HG02763 (cell line): ENCODE results near the gene UBE2D4.
"Not testable (repeated sequence)": the region's sequence is repeated elsewhere in the genome, so short reads cannot be mapped to it uniquely, and the experiment has no call there.

Source experiments
- ATAC-seq: cut with Tn5 transposase; IDR thresholded peaks from one replicate; pipeline ENCODE4 v1.9.1; 2021; ENCODE audit warnings: mild to moderate bottlenecking, moderate library complexity; ENCODE audit not compliant: unreplicated experiment

The UBE2D4 gene

DNA sequence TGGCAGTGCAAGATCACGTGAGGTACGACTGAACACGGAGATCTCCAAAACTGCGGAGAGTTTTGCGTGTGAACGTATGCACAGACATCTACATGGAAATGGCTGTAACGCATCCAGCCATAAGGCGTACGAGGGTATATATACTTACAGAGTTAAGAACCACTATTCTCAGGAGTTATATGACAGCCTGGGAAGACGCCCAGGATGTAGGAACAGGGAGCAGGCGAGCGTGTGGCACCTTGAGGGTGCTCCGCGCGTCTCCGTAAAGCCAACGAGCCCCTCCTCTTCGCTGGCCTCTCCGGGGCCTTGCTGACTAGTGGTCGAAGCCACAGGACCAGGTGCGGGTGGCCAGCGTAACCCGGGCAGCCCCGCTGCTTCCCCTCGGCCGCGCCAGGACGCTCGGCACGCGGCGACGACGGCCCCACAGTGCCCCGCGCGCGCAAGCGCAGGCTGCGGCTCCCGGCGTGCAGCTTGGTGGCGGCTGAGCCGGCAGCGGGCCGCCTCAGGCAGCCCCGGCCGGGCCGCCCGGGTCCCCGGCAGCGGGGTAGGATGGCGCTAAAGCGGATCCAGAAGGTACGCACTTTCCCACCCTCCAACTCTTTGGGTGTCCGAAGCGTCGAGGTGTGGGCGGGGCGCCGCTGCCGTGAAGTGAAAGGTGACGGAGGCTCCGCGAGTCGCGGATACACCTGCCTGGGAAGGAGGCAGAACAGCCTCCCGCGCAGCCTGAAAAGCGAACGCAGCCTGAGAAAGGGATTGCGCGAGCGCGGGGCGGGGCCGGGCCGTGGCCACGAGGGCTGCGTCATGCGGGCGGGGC, at the start of gene UBE2D4:
UBE2D4 (plus strand) TSS at position 453 of the 814 bp plus-strand sequence; CDS start at position 550, 97 bp downstream.
- peak; percentile 90 for ATAC-seq

DNA sequence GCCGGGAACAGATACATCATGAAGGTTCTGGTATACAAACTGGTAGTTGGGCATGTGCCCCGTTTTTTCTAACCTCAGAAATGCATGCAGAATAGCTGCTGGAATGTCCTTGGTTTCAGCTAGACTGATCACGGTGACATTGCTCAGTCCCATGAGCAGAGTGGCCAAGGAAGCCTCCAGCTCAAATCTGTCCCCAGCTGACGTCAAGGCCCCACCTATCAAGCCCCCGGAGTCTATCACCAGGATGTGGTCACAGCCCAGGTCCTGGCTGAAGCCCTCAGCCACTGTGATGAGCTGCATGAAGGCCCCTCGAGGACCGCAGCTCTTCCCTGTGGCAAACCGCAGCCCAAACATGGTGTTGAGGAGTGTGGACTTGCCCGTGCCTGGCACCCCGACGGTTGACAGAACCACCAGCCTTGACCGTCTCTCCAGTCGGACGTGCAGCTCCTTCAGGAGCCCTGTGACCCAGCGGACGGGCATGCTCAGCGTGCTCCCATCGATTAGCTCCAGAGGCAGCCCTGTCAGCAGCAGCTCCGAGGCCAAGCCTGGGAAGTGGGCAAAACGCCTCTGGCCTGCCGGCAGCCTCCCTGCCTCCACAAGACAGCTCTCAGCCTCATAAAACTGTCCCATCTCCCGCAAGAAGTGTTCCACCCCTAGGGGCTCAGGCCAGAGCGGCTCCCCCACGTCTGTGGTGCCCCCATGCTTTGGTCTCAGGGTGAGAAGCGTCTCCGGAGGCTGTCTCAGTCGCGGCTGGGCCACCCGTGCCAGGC, 49.1 kb upstream of the UBE2D4 start:
- ATAC-seq, result no peak

DNA sequence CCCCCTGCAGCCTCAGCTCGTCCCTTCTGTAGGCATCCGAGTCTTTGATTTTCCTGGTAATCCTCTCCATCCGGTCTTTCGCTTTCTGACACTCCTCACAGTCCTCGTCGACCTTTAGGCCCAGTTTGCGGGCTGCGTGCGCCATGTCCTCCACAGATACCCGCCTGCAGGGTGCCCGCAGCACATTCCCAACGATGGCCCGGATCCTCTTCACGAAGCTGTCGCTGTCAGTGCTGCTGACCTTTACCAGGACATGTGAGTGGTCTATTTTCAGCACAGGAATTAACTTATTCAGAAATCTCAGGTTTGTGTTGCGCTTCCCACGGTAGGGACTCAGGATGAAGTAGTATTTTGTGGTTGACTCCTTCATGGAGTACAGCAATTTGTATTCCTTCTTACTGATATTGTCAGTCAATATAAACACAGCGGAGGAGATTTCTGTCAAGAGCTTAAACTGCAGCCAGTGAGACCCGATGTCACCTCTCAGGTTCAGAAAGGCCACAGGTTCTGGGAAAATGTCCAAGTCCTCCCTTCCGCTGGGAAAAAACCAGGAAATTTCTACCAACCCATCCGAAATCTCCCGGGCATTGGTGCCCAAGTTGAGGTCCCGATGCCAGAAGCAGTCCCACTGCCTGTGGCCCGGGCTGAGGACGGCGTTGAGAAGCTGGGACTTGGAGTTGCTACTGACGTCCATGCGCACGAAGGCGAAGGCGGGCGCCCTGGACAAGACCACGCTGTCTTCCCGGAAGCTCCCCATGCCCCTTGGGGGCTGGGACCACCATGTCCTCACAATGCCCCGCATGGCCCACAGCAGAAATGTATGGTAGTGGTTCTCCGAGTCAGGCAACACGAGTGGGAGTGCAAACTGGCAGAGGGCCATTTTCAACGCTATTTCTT, 48.0 kb upstream of the UBE2D4 start:
- ATAC-seq, result no peak

DNA sequence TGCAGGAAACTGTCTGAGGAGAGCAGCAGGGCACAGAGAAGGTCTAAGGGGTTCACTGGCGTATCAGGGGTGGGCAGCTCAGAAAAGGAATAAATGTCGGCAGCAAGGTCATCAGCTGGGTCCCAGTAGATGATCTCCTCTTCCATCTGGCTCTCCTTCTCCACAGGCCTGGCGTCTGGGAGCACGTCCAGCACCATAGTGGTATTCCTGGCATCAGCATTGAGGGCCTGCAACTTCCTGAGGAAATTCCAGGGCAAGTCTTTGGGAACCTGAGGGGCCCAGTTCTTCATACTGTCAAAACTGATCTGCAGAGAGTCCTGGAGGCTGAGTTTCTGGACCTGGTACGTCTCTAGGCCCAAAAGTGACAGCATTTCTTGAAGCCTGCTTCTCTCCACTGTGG, 47.4 kb upstream of the UBE2D4 start:
- ATAC-seq, result no peak

DNA sequence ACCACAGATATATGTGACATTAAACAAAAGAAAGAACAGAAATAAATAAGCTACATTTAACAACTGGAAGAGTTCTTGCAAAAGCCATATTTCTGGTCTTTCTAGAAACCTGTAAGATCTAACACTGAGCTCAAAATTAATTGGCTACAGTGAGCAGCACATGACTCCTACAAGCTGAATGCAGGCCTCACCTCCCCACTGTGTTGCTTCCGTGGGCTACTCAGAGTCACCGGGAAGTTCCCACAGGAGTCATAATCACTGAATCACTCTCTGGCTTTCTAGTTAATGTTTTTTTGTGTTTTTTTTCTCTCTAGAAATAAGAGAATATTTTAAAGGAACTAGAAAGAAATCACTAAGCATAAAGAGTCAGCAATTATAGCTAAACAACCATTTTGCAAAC, 46.8 kb upstream of the UBE2D4 start:
- ATAC-seq, result no peak

DNA sequence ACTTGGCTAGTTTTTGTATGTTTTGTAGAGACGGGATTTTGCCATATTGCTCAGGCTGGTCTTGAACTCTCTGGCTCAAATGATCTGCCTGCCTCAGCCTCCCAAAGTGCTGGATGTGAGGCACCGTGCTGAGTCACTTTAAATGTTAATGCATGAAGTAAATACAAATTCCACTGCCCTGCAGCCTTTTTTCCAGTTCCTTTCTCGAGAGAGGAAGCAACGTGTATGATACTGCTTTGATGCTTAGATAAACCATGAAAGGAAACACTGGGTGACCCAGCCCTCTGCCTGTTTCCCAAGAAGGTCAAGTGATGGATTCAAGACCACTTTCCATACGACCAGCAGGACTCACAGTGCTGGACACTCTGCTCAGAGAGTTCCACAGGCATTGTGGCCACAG, 45.6 kb upstream of the UBE2D4 start:
- no peak for ATAC-seq

DNA sequence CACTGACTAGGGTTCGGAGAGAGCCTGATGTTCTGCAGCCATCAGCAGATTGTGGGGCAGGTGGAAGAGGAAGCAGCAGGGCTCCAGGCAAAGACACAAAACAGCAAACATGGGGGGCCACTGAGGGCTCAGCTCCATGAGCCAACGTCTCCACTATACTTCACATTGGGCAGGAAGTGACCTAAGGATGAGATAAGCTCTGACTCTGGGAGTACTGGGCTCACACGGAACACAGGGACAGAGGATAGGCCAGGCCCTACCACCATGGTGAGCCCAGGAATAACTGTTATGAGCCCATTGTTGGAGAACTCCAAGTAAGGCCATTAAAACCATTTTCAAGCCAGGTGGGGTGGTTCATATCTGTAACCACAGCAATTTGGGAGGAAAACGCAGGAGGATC, 42.0 kb upstream of the UBE2D4 start:
- no peak for ATAC-seq

DNA sequence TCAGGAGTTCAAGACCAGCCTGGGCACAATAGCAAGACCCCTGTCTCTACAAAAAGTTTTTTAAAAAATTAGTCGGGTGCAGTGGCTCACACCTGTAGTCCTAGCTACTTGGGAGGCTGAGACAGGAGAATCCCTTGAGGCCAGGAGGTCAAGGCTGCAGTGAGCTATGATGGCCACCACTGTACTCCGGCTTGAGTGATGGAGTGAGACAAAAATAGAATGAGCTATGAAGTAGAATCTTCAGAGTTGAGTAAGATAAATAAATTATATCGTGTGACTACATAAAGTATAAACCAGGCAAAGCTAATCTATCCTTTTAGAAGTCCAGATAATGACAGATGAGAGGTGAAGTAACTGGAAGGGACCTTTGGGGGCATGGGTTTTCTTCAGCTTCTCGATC, 41.6 kb upstream of the UBE2D4 start:
- no peak for ATAC-seq

DNA sequence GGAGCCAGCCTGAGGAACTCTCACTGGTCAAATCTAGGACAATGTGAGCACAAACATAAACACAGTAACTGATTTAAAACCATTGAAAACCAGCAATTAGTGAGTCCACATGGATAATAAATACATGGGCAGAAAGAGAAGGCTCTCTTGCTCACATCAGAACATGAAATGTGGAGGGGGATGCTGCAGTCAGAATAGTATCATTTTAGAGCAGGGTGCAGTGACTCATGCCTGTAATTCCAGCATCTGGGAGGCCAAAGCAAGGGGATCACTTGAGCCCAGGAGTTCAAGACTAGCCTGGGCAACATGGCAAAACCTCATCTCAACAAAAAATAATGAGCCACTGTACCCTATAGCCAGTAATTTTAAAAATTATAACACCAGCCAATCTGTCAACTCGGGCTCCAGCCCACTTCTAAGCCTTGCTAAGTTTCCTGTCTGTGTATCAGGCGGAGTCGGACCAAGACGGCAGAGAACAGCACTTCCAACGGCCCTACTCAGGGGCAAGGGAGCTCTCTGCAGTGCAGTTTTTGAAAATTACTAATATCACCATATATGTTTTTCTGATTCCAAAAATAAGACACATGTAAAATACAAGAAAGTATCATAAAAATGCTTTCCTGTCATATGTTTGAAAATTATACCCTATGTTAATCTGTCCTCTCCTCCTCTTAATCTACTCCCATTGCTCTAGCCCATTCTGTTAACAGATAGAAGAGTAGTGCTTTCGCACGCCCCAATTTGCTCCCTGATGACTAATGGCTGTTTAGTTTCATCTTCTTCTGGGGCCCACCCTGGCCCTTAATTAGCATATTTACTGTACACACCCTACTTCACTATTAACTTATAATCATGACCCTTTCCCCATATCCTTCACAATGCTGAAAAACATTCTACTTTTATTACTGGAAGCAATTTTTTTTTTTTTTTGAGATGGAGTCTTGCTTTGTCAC, 37.0 kb upstream of the UBE2D4 start:
- ATAC-seq, result no peak

DNA sequence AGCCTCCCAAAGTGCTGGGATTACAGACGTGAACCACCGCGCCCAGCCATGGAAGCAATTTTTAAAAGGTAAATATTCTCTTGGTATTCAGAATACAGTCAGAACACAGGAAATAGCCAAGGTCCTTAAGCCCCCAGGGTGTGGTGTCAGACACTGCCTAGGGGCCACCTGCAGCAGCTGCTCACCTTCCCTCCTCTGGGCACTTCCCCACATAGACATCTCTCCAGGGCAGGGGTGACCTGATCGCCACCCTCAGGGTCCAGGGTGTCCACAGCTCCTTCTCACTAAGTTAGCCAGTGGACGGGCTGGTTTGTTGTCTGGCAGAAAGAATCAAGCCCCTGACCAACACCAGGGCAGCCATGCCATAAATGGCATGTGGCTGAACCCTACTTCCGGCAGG, 35.8 kb upstream of the UBE2D4 start:
- no peak for ATAC-seq

DNA sequence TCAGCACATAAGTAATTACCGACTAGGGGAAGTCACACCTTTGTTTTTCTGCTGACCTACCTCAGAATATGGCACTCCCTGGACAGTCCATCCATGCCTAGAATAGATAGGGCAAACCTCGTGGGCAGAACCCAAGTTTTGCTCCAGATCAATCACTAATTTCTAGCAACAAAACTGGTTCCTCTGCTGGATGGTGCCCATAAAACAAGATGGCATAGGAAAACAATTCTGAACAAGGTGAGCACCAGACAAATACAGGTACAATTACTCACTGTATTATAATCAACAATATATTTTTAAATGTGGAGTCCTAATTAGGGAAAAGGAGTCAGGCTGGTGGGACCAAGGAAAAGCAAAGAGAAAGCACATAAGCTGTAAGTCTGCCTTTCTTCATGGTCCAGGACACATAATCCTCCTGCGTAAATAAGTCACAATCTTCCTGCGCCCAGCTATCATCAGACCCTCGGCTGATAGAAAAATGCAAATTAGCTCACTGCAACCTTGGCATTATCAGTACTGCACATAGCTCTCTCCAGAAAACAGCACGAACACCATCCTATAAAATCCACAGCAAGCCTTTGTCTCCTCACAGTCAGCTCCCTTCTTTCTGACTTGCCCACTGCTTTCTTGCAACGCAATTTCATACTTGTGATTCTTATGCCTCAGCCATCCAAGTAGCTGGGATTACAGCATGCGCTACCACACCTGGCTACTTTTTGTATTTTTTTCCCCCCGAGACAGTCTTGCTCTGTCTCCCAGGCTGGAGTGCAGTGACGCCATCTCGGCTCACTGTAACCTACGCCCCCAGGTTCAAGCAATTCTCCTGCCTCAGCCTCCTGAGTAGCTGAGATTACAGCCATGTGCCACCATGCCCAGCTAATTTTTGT, 34.9 kb upstream of the UBE2D4 start:
- no peak for ATAC-seq

DNA sequence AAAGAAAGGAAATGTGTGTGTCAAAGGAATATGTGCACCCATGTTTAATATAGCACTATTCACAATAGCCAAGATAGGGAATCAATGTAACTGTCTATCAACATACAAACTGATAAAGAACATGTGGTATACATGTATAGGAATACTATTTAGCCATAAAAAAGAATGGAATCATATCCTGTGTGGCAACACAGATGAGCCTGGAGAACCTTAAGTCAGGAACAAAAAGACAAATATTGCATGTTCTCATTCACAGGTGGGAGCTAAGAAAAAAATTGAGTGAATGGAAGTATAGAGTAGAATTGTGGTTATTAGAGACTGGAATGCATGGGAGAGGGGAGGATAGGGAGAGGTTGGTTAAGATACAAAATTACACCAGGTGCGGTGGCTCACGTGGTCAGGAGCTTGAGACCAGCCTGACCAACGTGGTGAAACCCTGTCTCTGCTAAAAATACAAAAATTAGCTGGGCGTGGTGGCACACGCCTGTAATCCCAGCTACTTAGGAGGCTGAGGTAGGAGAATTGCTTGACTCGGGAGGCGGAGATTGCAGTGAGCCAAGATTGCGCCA, 30.3 kb upstream of the UBE2D4 start:
- ATAC-seq, result no peak

DNA sequence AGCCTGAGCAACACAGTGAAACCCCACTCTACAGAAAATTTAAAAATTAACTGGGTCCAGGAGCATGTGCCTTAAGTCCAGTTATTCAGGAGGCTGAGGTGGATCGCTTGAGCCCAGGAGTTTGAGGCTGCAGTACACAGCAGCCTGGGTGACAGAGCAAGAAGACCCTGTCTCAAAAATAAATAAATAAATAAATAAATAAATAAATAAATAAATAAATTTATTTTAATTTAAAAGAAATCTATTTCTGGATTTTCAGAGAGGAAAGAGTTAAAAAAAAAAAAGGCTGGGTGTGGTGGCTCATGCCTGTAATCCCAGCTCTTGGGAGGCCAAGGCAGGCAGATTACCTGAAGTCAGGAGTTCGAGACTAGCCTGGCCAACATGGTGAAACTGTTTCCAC, 27.7 kb upstream of the UBE2D4 start:
- not testable (repeated sequence) for ATAC-seq

DNA sequence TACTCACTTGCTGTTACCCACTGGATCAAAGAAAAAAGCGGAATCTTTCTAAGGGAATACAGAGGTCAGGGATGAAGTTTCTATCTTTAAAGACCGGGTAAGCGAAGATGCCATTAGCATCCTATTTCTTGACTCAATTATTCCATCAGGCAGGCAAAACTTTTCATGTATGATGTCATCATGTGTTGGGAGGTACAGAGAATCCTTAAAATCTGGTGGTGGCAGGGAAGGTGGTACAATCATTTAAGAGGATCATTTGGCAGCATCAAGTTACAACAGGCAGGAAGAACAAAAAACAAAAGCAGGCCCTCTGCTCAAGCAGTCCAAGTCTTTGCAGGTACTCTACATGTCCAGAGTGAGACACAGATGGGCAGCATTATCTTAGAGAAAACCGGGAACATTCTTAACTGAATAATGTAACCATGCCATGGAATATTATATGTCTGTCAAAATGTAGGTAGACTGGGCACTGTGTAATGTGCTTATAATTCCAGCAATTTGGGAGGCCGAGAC, 23.6 kb upstream of the UBE2D4 start:
- no peak for ATAC-seq

DNA sequence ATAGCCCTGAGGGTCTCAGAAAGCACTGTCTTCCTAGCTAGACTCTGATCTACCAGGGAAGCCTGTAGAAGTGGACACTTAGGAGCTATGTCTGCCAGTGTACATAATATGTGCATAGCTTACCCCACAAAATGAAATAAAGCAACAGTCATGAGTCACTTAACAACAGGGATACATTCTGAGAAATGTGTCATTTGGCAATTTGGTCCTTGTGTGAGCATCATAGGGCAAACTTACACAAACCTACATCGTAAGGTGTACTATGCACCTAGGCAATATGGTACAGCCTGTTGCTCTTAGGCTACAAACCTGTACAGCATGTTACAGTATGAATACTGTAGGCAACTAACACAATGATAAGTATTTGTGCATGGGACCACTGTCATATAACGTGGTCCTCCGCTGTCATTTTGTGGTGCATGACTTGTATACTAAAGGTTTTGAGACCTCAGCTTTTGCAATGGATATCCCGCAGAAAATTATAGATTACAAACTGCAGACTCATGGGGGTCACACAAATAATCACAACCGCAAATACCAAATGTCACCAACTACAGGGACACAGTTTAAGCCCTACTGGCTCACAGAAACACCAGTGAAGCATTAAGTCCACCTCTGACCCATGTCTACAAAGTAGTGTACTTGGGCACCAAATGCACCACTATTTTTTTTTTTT, 21.6 kb upstream of the UBE2D4 start:
- ATAC-seq, result no peak

DNA sequence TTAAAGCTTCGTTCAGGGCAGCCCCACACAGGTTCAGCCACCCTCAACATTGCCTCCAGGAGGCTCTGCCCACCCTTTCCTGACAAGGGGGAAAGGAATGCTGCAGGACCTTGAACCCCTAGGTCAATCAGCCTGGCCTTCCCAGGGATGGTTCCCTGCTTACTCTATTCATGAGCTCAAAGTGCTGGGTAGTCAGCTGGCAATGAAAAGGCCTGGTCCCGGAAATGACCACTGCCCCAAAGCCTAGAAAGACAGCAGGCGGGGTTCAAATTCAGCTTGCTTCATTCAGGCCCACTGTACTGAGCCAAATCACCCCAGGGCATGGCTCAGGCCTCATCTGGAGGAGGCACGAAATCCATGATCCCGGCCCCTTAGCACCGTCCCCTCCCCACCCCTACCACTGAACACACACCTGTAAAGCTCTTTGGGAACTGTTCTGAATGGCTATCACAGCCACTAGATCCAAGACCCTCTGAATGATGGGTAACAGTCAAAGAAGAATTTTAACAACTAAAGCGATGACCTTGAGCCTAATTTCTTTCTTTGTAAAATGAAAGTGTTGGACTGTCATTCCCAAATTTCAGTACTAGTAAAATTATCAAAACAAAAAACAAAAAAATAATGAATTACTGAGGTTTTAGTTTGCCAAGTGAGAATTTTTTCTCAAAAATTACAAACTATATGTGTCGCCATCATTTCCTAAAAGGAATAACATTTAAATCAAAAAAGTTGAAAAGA, 20.9 kb upstream of the UBE2D4 start:
- ATAC-seq, result no peak

DNA sequence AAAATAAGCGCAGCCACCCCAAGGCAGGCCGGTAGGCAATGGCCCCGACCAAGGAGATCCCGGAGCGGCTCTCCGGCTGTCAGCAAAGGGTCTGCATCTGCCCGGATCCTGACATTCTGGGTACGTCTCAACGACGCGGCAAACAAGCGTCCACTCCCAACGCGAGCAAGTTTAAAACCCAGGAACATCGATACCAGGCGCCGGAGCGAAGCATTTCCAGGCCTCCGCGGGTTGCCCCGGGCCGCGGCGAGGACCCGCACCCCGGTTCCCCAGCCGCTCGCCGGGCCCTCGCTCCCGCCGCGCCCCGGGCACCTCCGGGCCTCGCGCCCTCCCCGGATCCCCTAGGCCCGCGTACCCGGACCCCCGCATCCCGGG, 20.3 kb upstream of the UBE2D4 start:
- peak; percentile 16 for ATAC-seq
